H1 (cell line): ENCODE measurements around the gene CAPN11. TPM values are rescaled to one million over a fixed set of nuclear protein-coding genes. Genes with fewer than 3 reads are reported as not detected.
A peak's percentile ranks its signal among the peaks of the same experiment; 100 is the strongest.

ENCODE experiments used
- CTCF ChIA-PET: fragments of 300-600 bp; sonication (Branson Sonifier 250); formaldehyde crosslinking; loops from one replicate; lab custom pipeline; 2021; ENCODE audit not compliant: partially characterized antibody; lab: Charles Lee
- POLR2A ChIA-PET: fragments of 300-600 bp; sonication (Branson Sonifier 250); formaldehyde crosslinking; loops from one replicate; lab custom pipeline; 2021; ENCODE audit warnings: inconsistent platforms; ENCODE audit not compliant: partially characterized antibody; lab: Charles Lee
- DNase-seq, 2 experiments: peaks; one replicate each; pipeline versions ENCODE4 v3.0.0 to v3.0.0-alpha.2; 2010 to 2022; ENCODE audit warnings: low spot score in 2 of 2, low read depth in 1 of 2, mixed read lengths in 1 of 2
- FAIRE-seq: peaks from 2 replicates; lab custom pipeline; 2011; peaks lifted over from hg19 to GRCh38; lab: Jason Lieb, UNC
- H2AFZ ChIP-seq: 2 replicates; pipeline ENCODE4 v1.8.1; 2012; ENCODE audit warnings: low read length, inconsistent platforms
- H2AK5ac ChIP-seq: 2 replicates; pipeline ENCODE4 v1.6.1; 2013; ENCODE audit warnings: low read depth, low read length
- H2BK120ac ChIP-seq: replicated peaks from 2 replicates; pipeline ENCODE3; 2013; ENCODE audit warnings: low read depth, low read length, inconsistent platforms
- H2BK12ac ChIP-seq: 2 replicates; pipeline ENCODE4 v1.6.1; 2013; ENCODE audit warnings: low read depth, low read length
- H2BK15ac ChIP-seq: 2 replicates; pipeline ENCODE4 v1.6.1; 2013; ENCODE audit warnings: low read length
- H2BK20ac ChIP-seq: 2 replicates; pipeline ENCODE4 v1.6.1; 2013; ENCODE audit warnings: low read length
- H2BK5ac ChIP-seq: 2 replicates; pipeline ENCODE4 v1.6.1; 2013; ENCODE audit warnings: low read depth, low read length
- H3K14ac ChIP-seq: 2 replicates; pipeline ENCODE4 v1.6.1; 2013; ENCODE audit warnings: inconsistent platforms; ENCODE audit not compliant: insufficient read length
- H3K18ac ChIP-seq: 2 replicates; pipeline ENCODE4 v1.6.1; 2013; ENCODE audit warnings: low read length; ENCODE audit errors: extremely low read depth
- H3K23ac ChIP-seq: 2 replicates; pipeline ENCODE4 v1.6.1; 2013; ENCODE audit warnings: inconsistent platforms; ENCODE audit not compliant: insufficient read length
- H3K23me2 ChIP-seq: 2 replicates; pipeline ENCODE4 v1.6.1; 2013; ENCODE audit warnings: low read depth, low read length
- H3K27ac ChIP-seq: 2 replicates; pipeline ENCODE4 v1.6.1; 2011; ENCODE audit warnings: low read depth, low read length, inconsistent platforms
- H3K27me3 ChIP-seq, 4 experiments: replicated peaks in 1 of 4; 1 replicate in 1 of 4; 2 replicates in 3 of 4; pipeline versions ENCODE4 v1.6.1 to v1.8.1; 2011 to 2013; ENCODE audit warnings: low read length in 3 of 4, mild to moderate bottlenecking in 3 of 4, inconsistent platforms in 2 of 4, mixed read lengths in 2 of 4, moderate library complexity in 1 of 4; ENCODE audit not compliant: control insufficient read depth in 3 of 4, insufficient read depth in 3 of 4; ENCODE audit errors: extremely low read depth in 1 of 4
- H3K36me3 ChIP-seq, 4 experiments: 2 replicates each; pipeline versions ENCODE4 v1.6.1 to v1.8.1; 2011 to 2013; ENCODE audit warnings: mild to moderate bottlenecking in 4 of 4, low read length in 3 of 4, moderate library complexity in 2 of 4, control low read depth in 1 of 4, inconsistent platforms in 1 of 4; ENCODE audit not compliant: insufficient read depth in 4 of 4, control insufficient read depth in 2 of 4
- H3K4ac ChIP-seq: replicated peaks from 2 replicates; pipeline ENCODE3; 2013; ENCODE audit warnings: low read length, low read depth, mixed read lengths, inconsistent platforms; ENCODE audit not compliant: insufficient read length
- H3K4me1 ChIP-seq, 4 experiments: replicated peaks in 1 of 4; 1 replicate in 1 of 4; 2 replicates in 3 of 4; pipeline versions ENCODE4 v1.6.1 to v1.8.1; 2011 to 2013; ENCODE audit warnings: low read length in 3 of 4, inconsistent platforms in 2 of 4, mixed read lengths in 1 of 4; ENCODE audit not compliant: insufficient read depth in 4 of 4, control insufficient read depth in 3 of 4
- H3K4me2 ChIP-seq, 2 experiments: 2 replicates each; pipeline versions ENCODE4 v1.6.1 to v1.8.1; 2011 to 2013; ENCODE audit warnings: low read depth in 2 of 2, low read length in 2 of 2, control low read depth in 1 of 2, inconsistent platforms in 1 of 2, mild to moderate bottlenecking in 1 of 2; ENCODE audit not compliant: insufficient read depth in 1 of 2
- H3K4me3 ChIP-seq, 4 experiments: fragments of 200-600, 300-600 bp in 1 of 4; sonication (generic), shearing (Covaris generic), sonication (Bioruptor Twin) in 1 of 4; 2 replicates each; pipeline versions ENCODE4 v1.5.1 to v1.8.1; 2011 to 2016; ENCODE audit warnings: low read length in 4 of 4, low read depth in 3 of 4, control low read depth in 2 of 4, inconsistent platforms in 2 of 4, mild to moderate bottlenecking in 2 of 4, mixed read lengths in 1 of 4, moderate library complexity in 1 of 4; ENCODE audit not compliant: insufficient read depth in 2 of 4; ENCODE audit errors: extremely low read depth in 1 of 4
- H3K56ac ChIP-seq: replicated peaks from 2 replicates; pipeline ENCODE3; 2013; ENCODE audit warnings: low read depth, mild to moderate bottlenecking, mixed read lengths, low read length, inconsistent platforms; ENCODE audit not compliant: insufficient read length
- H3K79me1 ChIP-seq: 2 replicates; pipeline ENCODE4 v1.6.1; 2013; ENCODE audit warnings: low read depth, low read length, control low read depth
- H3K79me2 ChIP-seq, 2 experiments: 2 replicates each; pipeline versions ENCODE4 v1.6.1 to v1.8.1; 2012 to 2013; ENCODE audit warnings: low read length in 2 of 2, mild to moderate bottlenecking in 2 of 2, inconsistent platforms in 1 of 2; ENCODE audit not compliant: insufficient read depth in 2 of 2, control insufficient read depth in 1 of 2
- H3K9ac ChIP-seq, 4 experiments: replicated peaks in 1 of 4; 1 replicate in 1 of 4; 2 replicates in 3 of 4; pipeline versions ENCODE4 v1.6.1 to v1.8.1; 2011 to 2013; ENCODE audit warnings: low read depth in 3 of 4, low read length in 3 of 4, control low read depth in 2 of 4, mild to moderate bottlenecking in 2 of 4, moderate library complexity in 2 of 4, inconsistent platforms in 1 of 4; ENCODE audit errors: extremely low read depth in 1 of 4
- H3K9me3 ChIP-seq, 2 experiments: 2 replicates each; pipeline versions ENCODE4 v1.6.1 to v1.8.1; 2012 to 2013; ENCODE audit warnings: mild to moderate bottlenecking in 2 of 2, moderate library complexity in 2 of 2, control low read depth in 1 of 2, inconsistent platforms in 1 of 2, low read depth in 1 of 2, low read length in 1 of 2, mixed read lengths in 1 of 2; ENCODE audit not compliant: insufficient read depth in 2 of 2
- H4K20me1 ChIP-seq, 2 experiments: replicated peaks in 1 of 2; 2 replicates each; pipeline versions ENCODE3 to v1.8.1; 2011 to 2013; ENCODE audit warnings: inconsistent platforms in 2 of 2, low read length in 2 of 2, mild to moderate bottlenecking in 1 of 2; ENCODE audit not compliant: insufficient read depth in 2 of 2, control insufficient read depth in 1 of 2
- H4K5ac ChIP-seq: 2 replicates; pipeline ENCODE4 v1.6.1; 2013; ENCODE audit warnings: low read length, low read depth, mixed read lengths, inconsistent platforms; ENCODE audit not compliant: insufficient read length
- H4K8ac ChIP-seq: 2 replicates; pipeline ENCODE4 v1.8.0; 2013; ENCODE audit warnings: mild to moderate bottlenecking, moderate library complexity, low read length, inconsistent platforms; ENCODE audit not compliant: insufficient read depth; ENCODE audit errors: extremely low read depth
- H4K91ac ChIP-seq: replicated peaks from 2 replicates; pipeline ENCODE3; 2013; ENCODE audit warnings: low read length, mixed read lengths, inconsistent platforms; ENCODE audit not compliant: insufficient read length
- ATF3 ChIP-seq: IDR thresholded peaks from 2 replicates; pipeline ENCODE4 v1.6.1; 2011; ENCODE audit warnings: low read depth, mild to moderate bottlenecking, low read length; ENCODE audit not compliant: insufficient read depth
- CBX5 ChIP-seq: fragments of 300-800, 300-1000 bp; sonication (generic); IDR thresholded peaks from 2 replicates; pipeline ENCODE4 v1.7.1; 2016; ENCODE audit warnings: antibody characterized with exemption, low read length, low read depth
- CREB1 ChIP-seq: IDR thresholded peaks from 2 replicates; pipeline ENCODE4 v1.6.1; 2012; ENCODE audit warnings: inconsistent platforms
- SAP30 ChIP-seq: fragments of 300-600 bp; sonication (generic); IDR thresholded peaks from 2 replicates; pipeline ENCODE4 v1.7.1; 2012; ENCODE audit warnings: low read length, moderate library complexity, mild to moderate bottlenecking, inconsistent platforms; ENCODE audit not compliant: insufficient read depth, insufficient replicate concordance
- TCF12 ChIP-seq: IDR thresholded peaks from 2 replicates; pipeline ENCODE4 v1.6.1; 2011; ENCODE audit warnings: low read depth, mild to moderate bottlenecking, low read length
- USF2 ChIP-seq: IDR thresholded peaks from 2 replicates; pipeline ENCODE4 v1.6.1; 2011; ENCODE audit warnings: low read length, improper control_type of control experiment
- WGBS, 2 experiments: shearing (Covaris generic) in 1 of 2; methylation state at CpG; one replicate each; pipeline versions ENCODE4 v1.1.6 to v1.1.7; 2013 to 2015; ENCODE audit warnings: low lambda C conversion rate in 2 of 2, mixed read lengths in 2 of 2, inconsistent platforms in 1 of 2, low coverage in 1 of 2, missing lambda C conversion rate in 1 of 2; ENCODE audit not compliant: insufficient replicate concordance in 2 of 2, insufficient coverage in 1 of 2, insufficient read length in 1 of 2; ENCODE audit errors: extremely low coverage in 1 of 2, missing lambda C conversion rate in 1 of 2; 5-methylcytosine and 5-hydroxymethylcytosine counted together
- polyA plus RNA-seq, 7 experiments: library from polyadenylated mRNA; depleted of rRNA in 3 of 7; stranded (reverse) in 5 of 7; unstranded in 2 of 7; fragments of >200 nt in 5 of 7; fragments of 200-250 nt in 2 of 7; gene quantifications; 1 replicate in 5 of 7; 2 replicates in 1 of 7; 4 replicates in 1 of 7; pipeline versions ENCODE4 v1.2.1 to v1.2.3, GENCODE V29; 2011 to 2013; ENCODE audit warnings: missing spikeins in 2 of 7, mixed read lengths in 2 of 7
- total RNA-seq: library from RNA; stranded (reverse); fragmentation: NEBNext Ultra II Directional; extraction: Animal tissue kit (Norgen Biotek cat#: 25700); gene quantifications from 2 replicates; pipeline ENCODE4 v1.2.1, GENCODE V29; 2021

The CAPN11 gene
- total and polyA plus RNA-seq, 2 of the 8 experiments (the other 6 are each of a cell fraction or from before 2014, with no cell fraction given): 0.95 to 0.97 TPM

- TF ChIP-seq CREB1 (no peak), ATF3 (no peak), SAP30 (no peak), TCF12 (no peak), USF2 (no peak), CBX5 (no peak)
- no peak overlapping the region for H3K14ac ChIP-seq
- H3K79me2 ChIP-seq: no peaks in the 10 kb centered on the region
- no peak overlapping the region for H3K4me3 ChIP-seq
- no peak overlapping the region for H3K9ac ChIP-seq
- H2BK15ac ChIP-seq: no peak overlapping the region
- no peak overlapping the region for H2AFZ ChIP-seq
- CTCF ChIA-PET: interaction anchor here (0.8 to 3.3 kb wide), 14 partner anchors 8 to 106 kb away, joined by 3 to 33 read pairs (median 4); no protein-coding TSS in a partner anchor
- H3K56ac ChIP-seq: no peak overlapping the region
- no peak overlapping the region for H2BK5ac ChIP-seq
- no peaks in the 10 kb centered on the region for H3K79me1 ChIP-seq
- no peaks in the 10 kb centered on the region for H3K23me2 ChIP-seq
- no peak for FAIRE-seq
- peak in 1 of 2 experiments; percentile 39 for DNase-seq
- no peaks in the 10 kb centered on the region for H4K20me1 ChIP-seq
- no peak overlapping the region for H4K8ac ChIP-seq
- no peak overlapping the region for H4K5ac ChIP-seq
- H2AK5ac ChIP-seq: no peak overlapping the region
- H3K4me2 ChIP-seq: no peak overlapping the region
- H3K4me1 ChIP-seq: peaks cover 0 to 18% (median 12%) of the 10 kb centered on the region in 4 experiments; a peak in 6 of 7 replicates
- no peak overlapping the region for H4K91ac ChIP-seq
- no peak overlapping the region for H2BK12ac ChIP-seq
- no peaks in the 10 kb centered on the region for H3K9me3 ChIP-seq
- H2BK20ac ChIP-seq: no peak overlapping the region
- no peak overlapping the region for H2BK120ac ChIP-seq
- no peak overlapping the region for H3K18ac ChIP-seq
- 98% methylated on average over 6 of the region's 8 CpGs; no CpG with 5 or more reads in 1 of the 2 experiments for WGBS, 2 experiments
- no peak overlapping the region for H3K23ac ChIP-seq
- 0 out of 7 replicates have a peak, but pooled peaks cover 0 to 4% (median 0%) of the 10 kb centered on the region in 4 experiments for H3K27me3 ChIP-seq
- POLR2A ChIA-PET: interaction anchor here (0.6 to 4.2 kb wide), 15 partner anchors 11 to 150 kb away, joined by 3 to 17 read pairs (median 3); partner anchors contain the start of genes HSP90AB1 and SLC29A1
- H3K27ac ChIP-seq: no peak overlapping the region
- no peak overlapping the region for H3K4ac ChIP-seq
- no peaks in the 10 kb centered on the region for H3K36me3 ChIP-seq
Observed at GRCh38 chr6:44161997-44162338, 3.3 kb downstream of the CAPN11 start.
